Non-pigmented ciliary epithelial cell (primary cell): Measurements from ENCODE around the gene PRKAG2.
"Not testable (repeated sequence)": the region's sequence is repeated elsewhere in the genome, so short reads cannot be mapped to it uniquely, and the experiment has no call there.

ENCODE experiments used
- DNase-seq: peaks from one replicate; pipeline ENCODE4 v3.0.0-alpha.2; 2010; ENCODE audit warnings: low read depth

Gene PRKAG2

DNA sequence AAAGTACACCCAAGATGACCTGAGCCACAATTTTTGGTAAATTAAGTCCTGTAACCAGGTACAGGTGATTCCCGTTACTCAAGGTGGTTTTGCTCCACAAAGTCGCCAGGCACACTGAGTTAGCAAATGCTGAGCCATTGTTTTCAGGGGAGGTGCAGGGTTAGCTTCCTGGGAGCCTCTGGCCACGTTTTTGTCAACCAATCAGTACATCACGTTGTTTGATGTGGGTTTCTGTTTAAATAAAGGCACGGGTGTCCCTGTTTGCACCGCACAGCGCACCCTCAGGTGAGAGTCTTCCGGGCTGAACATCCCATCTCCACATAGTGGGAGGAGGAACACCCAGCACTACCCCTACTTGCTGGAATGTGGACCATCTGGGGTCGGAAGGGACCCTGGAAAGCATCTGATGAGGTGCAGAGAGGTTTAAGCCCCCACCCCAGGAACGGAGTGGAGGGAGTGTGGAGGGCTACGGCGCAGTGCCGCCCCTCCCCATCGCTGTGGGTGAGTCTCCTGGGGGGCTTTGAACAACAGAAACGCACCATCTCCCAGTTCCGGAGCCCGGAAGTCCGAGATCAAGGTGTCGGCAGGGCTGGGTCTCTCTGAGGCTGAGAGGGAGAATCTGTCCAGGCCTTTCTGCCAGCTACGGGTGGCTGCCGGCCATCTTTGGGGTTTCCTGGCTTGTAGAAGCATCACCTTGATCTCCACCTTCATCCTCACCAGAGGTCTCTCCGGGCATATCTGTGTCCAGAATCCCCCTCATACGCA lies 42.5 kb downstream of the PRKAG2 start:
- DNase-seq, result no peak

DNA sequence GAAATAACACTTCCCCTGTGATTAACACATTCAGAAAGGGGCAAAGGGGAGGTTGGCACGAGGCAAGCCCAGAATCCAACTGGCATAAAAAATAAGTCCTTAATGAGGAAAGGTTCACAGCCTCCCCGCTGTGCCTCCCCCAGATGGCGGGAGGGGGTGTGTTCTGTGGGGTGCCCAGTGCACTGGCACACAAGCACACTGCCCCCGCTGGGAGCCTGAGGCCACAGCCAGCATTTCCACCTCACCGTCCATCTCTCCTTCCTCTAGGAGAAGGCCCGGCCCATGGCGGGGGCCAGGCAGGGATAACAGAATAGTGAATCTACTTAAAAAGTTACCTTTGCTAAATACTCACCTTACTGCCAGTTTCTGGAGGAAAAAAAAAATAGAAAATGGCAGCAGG lies 43.2 kb downstream of the PRKAG2 start:
- DNase-seq, result no peak

DNA sequence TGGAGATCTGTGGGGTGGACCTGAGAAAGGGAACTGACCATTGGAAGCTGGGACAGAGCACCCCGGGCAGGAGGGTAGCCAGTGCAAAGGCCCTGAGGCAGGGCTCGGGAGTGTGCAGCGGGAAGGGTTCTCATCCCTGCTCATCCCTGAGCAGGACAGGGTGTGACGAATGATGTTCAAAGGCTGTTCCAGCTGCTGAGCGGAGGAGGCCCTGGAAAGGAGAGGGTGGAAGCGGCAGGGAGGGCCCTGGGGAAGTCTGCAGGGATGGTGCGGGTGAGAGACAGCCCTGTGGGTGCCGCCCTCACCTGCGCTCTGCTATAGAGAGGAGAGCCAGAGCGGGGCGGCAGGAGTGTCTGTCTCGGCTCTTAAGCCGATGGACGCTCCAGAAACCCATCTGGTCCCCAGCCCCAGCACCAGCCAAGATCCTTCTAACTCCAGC lies 43.7 kb downstream of the PRKAG2 start:
- DNase-seq, result no peak

DNA sequence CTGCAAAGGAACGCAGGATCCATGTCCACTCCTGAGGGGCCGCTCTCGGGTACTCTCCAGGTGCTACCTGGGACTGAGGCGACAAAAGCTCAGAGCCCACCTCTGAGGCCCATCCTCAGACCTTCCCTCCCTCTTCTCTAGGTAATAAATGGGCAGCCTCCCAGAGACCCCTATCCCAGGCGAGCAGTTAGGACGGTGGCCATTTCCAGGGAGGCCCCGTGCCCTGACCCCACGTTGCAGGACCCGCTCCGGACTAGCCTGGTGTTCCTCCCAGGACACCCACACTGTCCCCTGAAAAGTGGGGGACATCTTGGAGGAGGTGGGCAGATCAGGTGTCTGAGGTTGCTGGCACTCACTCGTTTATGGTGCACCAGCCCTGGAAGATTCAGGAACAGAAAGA lies 44.3 kb downstream of the PRKAG2 start:
- DNase-seq, result no peak

DNA sequence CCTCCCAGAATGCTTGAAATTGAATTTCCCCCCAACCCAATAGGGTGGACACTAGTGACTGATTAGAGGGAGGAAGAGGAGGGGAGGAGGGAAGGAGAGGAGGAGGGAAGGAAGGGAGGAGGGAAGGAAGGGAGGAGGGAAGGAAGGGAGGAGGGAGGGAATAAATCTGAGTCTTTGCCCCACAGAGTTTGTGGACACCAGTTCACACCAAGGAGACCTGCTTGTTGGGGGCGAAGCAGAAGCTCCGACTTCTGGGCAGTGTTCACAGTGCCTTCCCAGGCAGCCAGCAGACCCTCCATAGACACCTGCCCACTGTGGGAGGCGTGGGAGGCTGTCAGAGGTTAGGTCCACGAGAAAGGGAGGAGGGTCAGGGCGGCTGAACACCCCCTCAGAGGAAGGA lies 44.8 kb downstream of the PRKAG2 start:
- no peak for DNase-seq

DNA sequence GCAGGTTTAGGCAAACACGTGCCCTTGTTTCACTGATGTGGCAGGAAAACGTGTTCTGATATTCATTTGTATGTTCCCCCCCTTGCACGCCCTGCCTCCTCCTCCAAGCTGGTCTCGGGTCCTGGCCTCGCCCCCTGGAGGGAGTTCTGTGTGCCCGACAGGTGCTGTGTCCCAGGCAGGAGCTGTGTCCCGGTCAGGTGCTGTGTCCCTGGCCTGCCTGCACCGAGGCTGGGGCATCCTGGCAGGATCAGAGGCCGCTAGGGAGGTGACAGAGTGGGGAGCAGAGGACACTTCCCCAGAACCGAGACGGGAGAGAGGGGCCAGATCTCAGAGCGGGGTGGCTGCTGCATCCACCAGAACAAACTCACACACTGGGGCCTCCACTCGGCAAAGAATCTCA lies 45.3 kb downstream of the PRKAG2 start:
- DNase-seq, result no peak

DNA sequence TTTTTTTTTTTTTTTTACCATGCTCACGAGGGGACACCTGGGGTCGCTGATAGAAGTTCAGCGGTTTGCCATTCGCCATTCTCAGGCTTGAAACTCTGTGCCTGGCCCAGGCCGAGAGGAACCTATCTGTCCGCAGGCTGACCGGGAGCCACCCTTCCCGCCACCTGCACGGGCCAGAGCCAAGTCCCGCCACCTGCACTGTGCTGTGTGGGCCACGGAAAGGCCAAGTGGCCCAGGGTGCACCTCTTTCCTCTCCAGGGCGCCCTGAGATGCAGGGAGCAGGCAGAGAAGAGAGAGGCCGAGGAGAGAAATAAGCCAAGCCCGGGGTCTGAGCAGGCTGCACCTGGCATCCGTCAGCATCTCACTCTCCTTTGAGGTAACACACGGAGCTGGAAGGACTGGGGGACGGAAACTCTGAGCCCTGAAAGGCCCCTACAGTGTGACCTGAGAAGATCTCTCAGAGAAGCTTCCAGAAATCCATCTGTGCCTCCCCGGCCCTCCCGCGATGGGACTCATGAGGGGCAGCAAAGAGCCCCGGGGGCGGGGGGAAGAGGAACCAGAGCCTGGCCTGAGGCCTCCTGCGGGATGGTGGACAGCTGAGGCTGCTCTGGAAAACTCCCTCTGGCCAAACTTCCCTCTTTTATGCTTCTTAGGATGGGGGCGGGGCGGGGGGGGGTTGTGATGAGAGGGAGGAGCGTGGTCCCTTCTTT lies 46.6 kb downstream of the PRKAG2 start:
- DNase-seq, result no peak

DNA sequence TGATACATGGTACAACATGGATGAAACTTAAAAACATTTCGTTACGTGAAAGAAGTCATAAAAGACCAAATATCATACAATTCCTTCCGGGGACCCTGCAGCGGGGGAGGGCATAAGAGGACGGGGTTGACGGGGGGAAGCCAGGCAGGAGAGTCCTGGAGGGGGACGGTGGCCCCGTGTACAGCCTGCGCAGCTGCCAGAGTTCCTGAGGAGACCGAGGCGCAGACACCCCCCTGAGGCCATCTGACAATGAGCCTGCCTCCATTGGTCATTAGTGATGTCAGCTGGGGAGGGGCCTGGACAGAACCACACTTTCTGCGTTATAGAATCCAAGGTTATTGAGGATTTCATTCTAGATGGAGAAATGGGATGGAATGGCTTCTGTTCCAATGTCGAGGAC lies 47.2 kb downstream of the PRKAG2 start:
- no peak for DNase-seq

DNA sequence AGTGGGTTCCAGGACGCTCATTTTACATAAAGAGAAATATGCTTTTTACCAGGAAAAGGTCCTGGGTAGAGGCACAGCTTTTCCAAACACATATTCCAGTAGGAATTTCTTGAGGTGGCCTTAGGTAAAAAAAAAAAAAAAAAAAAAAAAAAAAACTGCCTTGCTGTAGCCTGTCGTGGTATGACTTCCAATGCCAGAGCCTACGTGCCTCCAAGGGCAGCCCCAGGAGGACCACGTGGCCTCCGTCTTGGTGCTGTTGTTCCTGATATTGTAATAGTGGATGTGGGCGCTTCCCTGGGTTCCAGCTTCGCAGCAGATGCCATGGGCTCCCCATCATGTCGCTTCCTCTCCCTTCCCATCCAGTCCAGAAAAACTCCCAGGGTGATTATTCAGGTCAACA lies 49.3 kb downstream of the PRKAG2 start:
- DNase-seq, result no peak

DNA sequence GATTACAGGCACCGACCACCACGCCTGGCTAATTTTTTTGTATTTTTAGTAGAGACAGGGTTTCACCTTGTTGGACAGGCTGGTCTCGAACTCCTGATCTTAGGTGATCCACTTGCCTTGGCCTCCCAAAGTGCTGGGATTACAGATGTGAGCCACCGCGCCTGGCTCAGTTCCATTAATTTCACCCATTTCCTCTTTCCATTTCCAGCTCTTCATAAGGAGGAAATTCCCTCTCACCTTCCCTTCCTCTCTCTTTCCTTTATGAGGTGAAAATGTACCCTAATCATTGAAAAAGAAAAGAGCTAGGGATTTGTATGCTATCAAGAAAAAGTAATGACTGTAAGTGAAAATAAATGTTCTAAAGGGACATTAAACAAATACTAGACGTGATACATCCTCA lies 50.6 kb downstream of the PRKAG2 start:
- DNase-seq, result not testable (repeated sequence)

DNA sequence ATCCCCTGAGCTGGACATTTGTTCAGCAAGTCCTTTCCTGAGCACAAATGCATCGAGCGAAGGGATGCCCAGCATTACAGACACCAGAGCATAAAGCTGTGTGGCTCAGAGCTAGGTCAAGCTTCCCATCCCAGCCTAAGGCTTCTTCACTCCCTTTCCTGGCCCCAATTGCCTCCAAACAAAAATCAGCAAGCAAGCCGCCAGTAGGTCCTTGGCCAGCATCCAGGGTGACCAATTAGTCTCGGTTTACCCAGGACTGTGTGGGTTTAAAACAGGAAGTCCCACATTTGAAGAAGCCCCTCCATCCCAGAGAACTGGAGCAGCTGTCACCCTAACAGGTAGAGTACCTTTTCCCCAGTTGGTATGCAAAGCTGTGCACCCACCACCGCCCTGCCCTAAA lies 51.2 kb downstream of the PRKAG2 start:
- no peak for DNase-seq

DNA sequence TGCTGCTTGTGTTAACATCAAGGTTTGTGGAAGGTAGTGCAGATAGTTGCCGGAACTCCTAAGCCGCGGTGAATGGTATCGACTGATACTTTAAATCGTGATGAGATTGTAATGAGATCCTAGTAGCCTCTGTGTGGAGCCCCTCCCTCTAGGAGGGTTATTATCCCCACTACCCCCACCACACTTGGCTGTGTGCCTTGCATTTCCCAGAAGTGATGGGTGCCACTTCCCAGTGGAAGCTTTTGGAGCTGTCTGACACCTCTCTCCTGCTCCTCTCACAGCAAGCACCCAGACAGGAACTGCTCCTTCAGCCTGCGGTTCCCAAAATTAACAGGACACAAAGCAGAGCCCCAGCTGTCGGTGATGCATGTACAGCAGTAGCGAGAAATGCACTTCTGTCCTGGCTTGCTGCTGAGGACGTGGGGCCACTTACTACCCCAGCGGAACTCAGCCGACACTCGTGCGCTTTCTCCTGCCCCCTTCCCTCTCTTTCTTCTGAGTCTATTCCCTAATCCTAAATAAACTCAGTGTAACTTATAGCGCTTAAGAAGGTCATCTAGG lies 52.5 kb downstream of the PRKAG2 start:
- DNase-seq, result no peak

DNA sequence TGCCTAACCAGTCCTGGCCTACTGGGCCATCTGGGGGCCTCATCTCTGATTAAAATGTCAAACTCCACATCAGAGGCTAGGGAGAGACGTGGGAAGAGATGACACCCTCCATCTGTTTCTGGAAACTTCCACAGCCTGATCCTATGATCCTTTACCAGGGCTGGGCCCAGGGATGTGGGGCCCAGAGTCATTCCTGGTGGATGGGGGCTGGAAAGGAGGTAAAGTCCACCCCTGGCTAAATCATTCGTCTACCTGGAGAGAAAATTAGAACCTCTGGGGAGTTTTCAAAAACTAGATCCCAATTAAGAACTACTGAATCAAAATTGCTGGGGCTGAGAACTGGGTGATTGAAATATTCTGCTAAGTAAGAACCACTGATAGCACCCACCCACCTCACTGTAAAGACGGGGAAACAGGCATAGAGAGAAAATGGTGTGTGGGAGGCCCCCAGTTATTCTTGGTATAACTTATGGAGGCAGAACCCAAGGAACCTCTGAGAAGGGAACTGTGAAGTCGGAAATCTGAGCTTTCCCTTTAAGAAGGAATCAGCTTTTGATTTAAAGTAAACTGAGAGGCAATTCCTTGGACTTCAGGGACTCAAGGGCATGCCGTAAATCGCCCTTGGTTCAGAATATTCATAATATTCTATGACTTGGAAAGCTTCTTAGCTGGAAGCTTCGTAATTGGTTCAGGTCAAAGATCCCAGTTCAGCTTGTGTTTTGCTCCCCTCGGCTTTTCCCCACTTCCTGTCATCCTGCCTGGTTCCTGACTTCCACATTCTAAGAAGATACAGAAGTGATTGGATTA lies 53.1 kb downstream of the PRKAG2 start:
- no peak for DNase-seq

DNA sequence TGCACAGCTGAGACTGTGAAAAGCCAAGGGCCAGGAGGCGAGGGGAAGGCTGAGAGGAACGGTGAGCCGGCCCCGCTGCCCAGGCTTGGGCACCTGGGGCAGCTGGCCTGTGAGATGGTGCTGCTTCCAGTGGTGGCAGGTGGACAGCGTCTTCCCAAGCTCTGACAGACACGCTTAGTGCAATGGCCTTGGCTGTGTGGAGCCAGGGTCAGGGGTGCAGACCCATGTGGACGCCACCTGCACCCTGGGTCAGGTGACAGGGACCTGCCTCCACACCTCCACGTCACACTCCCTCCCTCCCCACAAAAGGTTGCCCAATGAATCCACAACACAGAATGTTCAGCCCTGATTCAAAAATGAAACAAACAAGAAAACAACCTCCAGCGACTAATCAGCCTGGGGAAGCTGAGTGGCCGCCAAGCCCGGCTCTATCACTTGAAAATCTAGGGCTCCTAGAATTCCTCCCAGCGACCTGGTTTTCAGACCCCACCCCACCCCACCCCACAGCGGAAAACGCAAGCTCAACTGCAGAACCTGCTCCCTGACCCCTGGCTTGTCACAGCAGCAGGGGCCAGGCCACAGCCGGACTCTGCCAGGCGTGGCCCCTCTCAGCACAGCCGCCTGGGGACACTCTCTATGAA lies 54.3 kb downstream of the PRKAG2 start:
- no peak for DNase-seq

DNA sequence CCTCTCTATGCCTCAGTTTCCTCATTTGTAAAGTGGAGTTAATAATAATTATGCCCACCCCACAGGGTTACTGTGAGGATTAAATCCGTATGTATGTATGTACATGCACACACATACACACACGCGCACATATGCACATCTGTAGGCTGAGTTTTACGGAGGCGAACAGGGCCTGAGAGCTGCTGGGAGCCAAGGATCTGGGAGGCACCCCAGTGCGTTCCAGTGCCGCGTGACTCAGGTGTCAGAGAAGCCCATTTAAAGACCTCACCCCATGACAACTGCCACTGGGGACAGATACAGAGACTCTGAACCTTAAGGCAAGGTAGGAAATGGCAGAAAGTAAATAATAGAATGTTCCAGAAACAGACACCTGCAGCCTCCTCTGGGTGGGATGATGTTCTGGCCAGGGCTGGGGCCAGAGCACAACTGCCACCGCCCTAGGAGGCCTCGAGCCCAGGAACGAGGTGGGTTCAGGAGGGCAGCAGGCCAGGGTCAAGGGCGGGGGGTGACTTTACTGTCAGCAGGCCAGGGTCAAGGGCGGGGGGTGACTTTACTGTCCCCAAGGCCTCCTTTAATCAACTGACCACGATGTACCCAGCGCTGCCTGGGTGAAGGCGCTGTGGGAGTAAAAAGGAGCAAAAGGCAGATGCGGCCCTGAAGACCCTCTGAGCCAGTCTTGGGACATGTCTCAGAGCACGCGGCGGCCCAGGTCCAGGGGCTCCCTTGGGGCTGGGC lies 54.9 kb downstream of the PRKAG2 start:
- DNase-seq, result no peak

DNA sequence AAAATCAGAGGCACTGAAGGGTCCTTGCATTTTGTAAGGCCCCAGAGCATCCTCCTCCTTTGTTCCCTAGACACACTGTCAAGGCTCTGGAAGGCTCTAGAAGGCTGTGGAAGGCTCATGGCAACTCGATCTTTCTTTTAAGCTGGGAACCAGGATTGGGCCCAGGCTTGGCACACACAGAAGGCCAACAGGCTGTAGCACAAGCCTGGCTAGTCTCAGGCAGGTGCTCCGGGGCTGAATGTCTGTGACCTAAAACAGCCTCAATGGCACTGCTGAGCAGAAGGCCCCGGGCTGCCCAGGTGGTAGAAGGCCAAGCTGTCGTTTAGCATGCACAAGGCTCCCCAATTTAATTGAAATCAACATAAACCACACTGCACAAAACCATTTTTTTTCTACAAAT lies 55.7 kb downstream of the PRKAG2 start:
- no peak for DNase-seq

DNA sequence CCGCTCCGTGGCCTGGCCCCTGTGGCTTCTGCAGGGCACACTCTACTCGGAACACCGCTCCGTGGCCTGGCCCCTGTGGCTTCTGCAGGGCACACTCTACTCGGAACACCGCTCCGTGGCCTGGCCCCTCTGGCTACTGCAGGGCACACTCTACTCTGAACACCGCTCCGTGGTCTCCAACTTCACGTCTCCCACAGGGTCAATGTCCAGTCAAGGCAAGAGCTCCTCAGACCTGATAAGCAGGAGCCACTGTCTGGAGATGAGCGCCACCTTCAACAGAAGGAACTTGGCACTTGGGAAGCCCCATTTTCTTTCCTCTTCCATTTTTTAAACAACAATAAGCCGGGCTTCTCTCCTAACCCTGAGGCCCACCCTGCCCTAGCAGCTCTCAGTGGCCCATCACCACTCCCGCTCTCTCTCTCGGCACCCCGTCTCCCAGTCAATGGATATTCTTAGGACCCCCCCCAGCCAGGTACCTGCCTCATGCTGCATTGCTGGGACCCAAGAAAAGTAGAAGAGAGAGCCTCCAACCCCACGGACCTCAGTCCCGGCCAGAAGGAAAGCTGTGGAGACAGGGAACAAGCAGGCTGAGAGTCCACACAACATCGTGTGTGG lies 56.3 kb downstream of the PRKAG2 start:
- no peak for DNase-seq

DNA sequence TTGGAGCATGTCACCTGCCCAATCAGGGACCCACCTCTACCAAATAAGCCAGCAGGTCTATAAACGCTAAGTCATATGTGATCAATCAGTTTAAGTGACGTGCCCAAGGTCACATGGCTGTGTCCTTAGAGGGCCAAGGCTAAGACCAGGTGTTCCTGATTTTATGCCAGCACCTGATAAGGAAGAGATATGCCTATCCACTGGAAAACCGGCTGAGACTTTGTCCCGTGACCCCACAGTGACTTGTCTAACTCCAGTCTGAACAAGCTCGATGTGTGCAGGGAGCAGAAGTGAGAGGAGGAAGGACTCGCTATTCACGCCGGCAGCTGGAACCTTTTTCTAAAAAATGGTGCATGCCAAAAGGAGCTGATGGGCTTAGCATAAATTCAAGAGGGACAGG lies 57.0 kb downstream of the PRKAG2 start:
- DNase-seq, result no peak

DNA sequence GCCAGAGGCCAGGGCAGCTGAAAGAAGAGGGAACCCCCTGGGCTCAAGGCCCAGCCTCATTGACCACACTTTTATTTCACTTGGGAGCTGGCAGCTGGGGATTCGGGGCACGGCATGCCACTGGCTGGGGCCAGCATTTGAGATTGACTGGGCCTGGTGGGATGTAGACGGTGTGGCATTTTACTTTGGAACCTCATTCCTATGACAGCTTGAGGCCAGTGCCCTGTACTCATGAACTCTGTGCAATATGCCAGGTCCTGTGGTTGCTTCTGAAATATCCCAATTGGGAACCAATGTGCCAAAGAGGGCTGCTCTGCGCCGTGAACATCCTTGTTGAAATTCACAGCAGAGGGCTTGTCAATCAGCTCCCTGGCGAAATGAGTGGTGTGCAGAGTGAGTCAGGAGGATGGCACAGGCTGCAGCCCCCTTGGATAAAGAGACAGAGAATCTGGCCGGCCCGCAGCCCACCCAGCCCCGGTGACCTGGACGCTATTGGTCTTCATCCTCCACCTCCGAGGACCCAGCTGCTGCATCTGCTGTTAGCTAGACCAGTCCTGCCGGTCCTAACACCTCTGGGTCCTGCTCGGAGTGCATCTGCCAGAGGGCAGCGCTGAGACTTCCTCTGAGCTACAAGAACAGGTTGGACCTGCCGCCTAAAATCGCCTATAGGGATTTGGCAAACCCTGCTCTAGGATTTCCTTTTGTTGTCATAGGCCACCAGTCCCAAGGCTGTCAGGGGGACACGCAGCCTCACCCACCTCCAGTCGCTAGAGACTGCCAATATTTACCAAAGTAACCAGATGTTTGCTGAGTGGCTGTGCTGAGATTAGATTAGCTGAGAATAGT lies 58.0 kb downstream of the PRKAG2 start:
- no peak for DNase-seq
